GM20431 (cell line): ENCODE measurements around the gene EFNA5.

ENCODE experiments used
- in situ Hi-C: fragments of 300-500 bp; cut with MseI, MboI; formaldehyde crosslinking; loops from one replicate; pipeline ENCODE4 v1.15.0; 2020; ENCODE audit warnings: low sequenced_read_pairs; ENCODE audit not compliant: unreplicated experiment

The EFNA5 gene

GRCh38 chr5:107652408-107652807, 18.3 kb downstream of the EFNA5 start:
- in situ Hi-C loops = no loop called here

- in situ Hi-C loops = no loop called here
These were observed 19.4 kb downstream of the EFNA5 start for GRCh38 chr5:107651325-107651724.

GRCh38 chr5:107646418-107646817, 24.3 kb downstream of the EFNA5 start:
- in situ Hi-C loops = no loop called here

- in situ Hi-C loops = no loop called here
These were observed 30.2 kb downstream of the EFNA5 start for GRCh38 chr5:107640568-107640967.

GRCh38 chr5:107639990-107640389, 30.7 kb downstream of the EFNA5 start:
- in situ Hi-C loops = no loop called here

- in situ Hi-C loops = no loop called here
These were observed 34.2 kb downstream of the EFNA5 start for GRCh38 chr5:107636555-107636954.

GRCh38 chr5:107636068-107636467, 34.7 kb downstream of the EFNA5 start:
- in situ Hi-C loops = no loop called here

GRCh38 chr5:107634981-107635848, 35.5 kb downstream of the EFNA5 start:
- in situ Hi-C loops = no loop called here

- in situ Hi-C loops = no loop called here
These were observed 37.4 kb downstream of the EFNA5 start for GRCh38 chr5:107633171-107633901.

GRCh38 chr5:107631805-107632362, 38.9 kb downstream of the EFNA5 start:
- in situ Hi-C loops = no loop called here

- in situ Hi-C loops = no loop called here
These were observed 40.6 kb downstream of the EFNA5 start for GRCh38 chr5:107630184-107630583.

- in situ Hi-C loops = no loop called here
These were observed 46.5 kb downstream of the EFNA5 start for GRCh38 chr5:107624235-107624634.

GRCh38 chr5:107621089-107621488, 49.6 kb downstream of the EFNA5 start:
- in situ Hi-C loops = no loop called here

- in situ Hi-C loops = no loop called here
These were observed 51.0 kb downstream of the EFNA5 start for GRCh38 chr5:107619781-107620180.

- in situ Hi-C loops = no loop called here
These were observed 52.5 kb downstream of the EFNA5 start for GRCh38 chr5:107618242-107618641.

GRCh38 chr5:107617052-107617451, 53.7 kb downstream of the EFNA5 start:
- in situ Hi-C loops = no loop called here

GRCh38 chr5:107616213-107616612, 54.5 kb downstream of the EFNA5 start:
- in situ Hi-C loops = no loop called here

- in situ Hi-C loops = no loop called here
These were observed 55.4 kb downstream of the EFNA5 start for GRCh38 chr5:107615299-107615817.

GRCh38 chr5:107612541-107612940, 58.2 kb downstream of the EFNA5 start:
- in situ Hi-C loops = no loop called here

GRCh38 chr5:107610798-107611197, 59.9 kb downstream of the EFNA5 start:
- in situ Hi-C loops = no loop called here
